Measurements from ENCODE around the gene RET. TPM values are rescaled to one million over a fixed set of nuclear protein-coding genes. Genes with fewer than 3 reads are reported as not detected.
A peak's percentile ranks its signal among the peaks of the same experiment; 100 is the strongest.

The RET gene
- total and polyA plus RNA-seq, 2 of the 13 experiments (the other 11 are each of a cell fraction or from before 2014, with no cell fraction given): 0.02 TPM; not detected in 1

DNA sequence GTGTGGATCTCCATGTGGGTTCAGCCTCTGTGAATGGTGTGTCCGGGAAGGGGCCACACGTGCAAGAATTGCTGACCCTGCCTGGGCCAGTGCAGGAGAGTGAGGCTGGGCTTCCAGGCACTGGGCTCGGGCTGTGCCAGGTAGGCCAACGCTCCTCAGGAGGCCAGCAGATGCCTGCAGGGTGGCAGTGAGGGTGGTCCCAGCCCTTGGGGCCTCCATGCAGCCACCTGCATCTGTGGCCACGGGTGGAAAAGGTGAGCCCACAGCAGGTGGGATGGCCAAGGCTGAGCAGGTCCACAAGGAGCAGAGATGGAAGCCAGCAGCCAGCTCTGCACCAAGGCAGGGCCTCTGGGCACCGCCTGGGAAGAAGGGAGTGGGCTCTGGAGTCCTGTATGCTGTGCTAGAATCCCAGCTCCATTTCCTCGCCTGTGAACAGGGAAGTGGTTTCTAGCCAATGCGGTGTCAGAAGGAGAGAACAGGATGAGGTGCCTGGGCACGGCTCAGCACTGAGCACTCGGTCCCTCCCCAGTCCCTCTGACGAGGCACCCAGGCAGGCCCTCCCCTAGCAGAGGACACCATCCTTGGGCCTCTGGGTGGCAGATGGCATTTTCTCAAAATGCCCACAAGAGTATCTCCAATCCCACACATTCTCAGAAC lies 31.1 kb upstream of the RET start (continued):
- TF ChIP-seq ZNF879 (CRISPR knock-in tag; IDR thresholded peaks at IDR 0.05) (no peak), ZNF598 (CRISPR knock-in tag; IDR thresholded peaks at IDR 0.05; ENCODE audit: borderline replicate concordance) (no peak), ZNF121 (CRISPR knock-in tag; IDR thresholded peaks at IDR 0.05) (no peak), IKZF4 (CRISPR knock-in tag; IDR thresholded peaks at IDR 0.05; ENCODE audit: borderline replicate concordance, low read depth, not compliant biosample characterization) (no peak)

DNA sequence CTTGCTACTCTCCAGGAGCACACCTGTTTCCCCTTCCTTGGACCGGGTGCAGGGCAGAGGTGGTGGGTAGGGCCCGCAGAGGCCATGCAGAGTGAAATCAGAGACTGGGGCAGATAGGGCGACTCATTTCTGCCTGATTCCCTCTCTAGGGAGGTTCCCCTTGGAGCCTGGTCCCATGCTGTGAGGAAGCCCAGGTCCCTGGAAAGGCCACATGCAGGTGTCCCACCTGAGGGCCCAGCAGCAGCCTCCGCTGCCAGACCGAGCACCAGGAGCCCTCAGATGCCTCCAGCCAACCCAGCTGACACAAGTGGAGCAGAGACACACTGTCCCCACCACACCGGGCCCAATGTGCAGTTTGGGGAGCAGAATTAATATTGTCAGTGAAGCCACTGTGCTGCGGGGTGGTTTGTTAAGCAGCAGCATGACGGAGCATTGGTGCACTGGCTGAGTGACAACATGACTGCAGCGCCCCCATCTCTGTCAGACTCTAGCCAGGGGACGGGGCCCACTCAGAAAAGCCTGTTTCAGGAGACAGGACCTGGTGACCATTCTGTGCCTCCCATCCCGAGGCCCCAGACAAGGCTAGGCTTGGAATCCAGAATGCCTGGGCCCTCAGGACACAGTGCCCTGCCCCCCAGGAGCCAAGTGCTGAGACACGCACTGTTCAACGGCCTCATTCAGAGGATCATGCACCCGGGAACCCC lies 30.4 kb upstream of the RET start:
- peaks cover 6 to 21% of the 10 kb centered on the region in 2 experiments; a peak in 3 of 5 replicates for H3K27me3 ChIP-seq (ENCODE audit: control insufficient read depth in 1 of 2, insufficient read depth in 2 of 2, low read length in 2 of 2)
- peak; percentile 40; the same call in 2 of the 3 replicates for ATAC-seq
- DNase-seq (ENCODE audit: low spot score): no peak
- in situ Hi-C loops (cut with HindIII; ENCODE audit: extremely low pct_ligation_motif_present, low pct_unique_long_range_greater_than_20kb): no loop called here
- no TSS peak for BruUV-seq (replicated peaks)
- H3K9me3 ChIP-seq (ENCODE audit: low read length): no peaks in the 10 kb centered on the region
- H3K4me3 ChIP-seq (replicated peaks in 1 of 3; ENCODE audit: insufficient read depth in 1 of 3, low read depth in 2 of 3, low read length in 3 of 3): no peak overlapping the region
- no peaks in the 10 kb centered on the region for H4K20me1 ChIP-seq (ENCODE audit: insufficient read depth, low read length)
- ChIA-PET CTCF (ENCODE audit: low intra/inter-chr PET ratio, low total read pairs) (no interaction called here), POLR2A (no interaction called here)
- H3K9ac ChIP-seq (ENCODE audit: insufficient read depth, low read depth, low read length): no peak overlapping the region
- no peak overlapping the region for H3K4me2 ChIP-seq (ENCODE audit: low read depth, low read length)
- H3K79me2 ChIP-seq (ENCODE audit: insufficient read depth, low read length): no peaks in the 10 kb centered on the region
- no peaks in the 10 kb centered on the region for H3K4me1 ChIP-seq (ENCODE audit: insufficient read depth, low read length)
- no peak for FAIRE-seq
- no peaks in the 10 kb centered on the region for H3K36me3 ChIP-seq (replicated peaks in 1 of 2; ENCODE audit: control insufficient read depth in 1 of 2, insufficient read depth in 2 of 2, low read length in 2 of 2)
- H3K27ac ChIP-seq (ENCODE audit: extremely low read length, insufficient read depth, low read length): no peak overlapping the region
- 7% methylated on average over 3 of the region's 14 CpGs for WGBS (ENCODE audit: low lambda C conversion rate)
- no peak overlapping the region for H2AFZ ChIP-seq (ENCODE audit: low read length)
- intact Hi-C loops (cut with micrococcal nuclease; ENCODE audit: unreplicated experiment): no loop called here
- TF ChIP-seq AGO2 (optimal IDR thresholded peaks at IDR 0.05; ENCODE audit: low read depth, low read length) (no peak), ZNF564 (CRISPR knock-in tag; IDR thresholded peaks at IDR 0.05) (no peak), ZBTB46 (CRISPR knock-in tag; IDR thresholded peaks at IDR 0.05; ENCODE audit: borderline replicate concordance) (no peak), HNF4A (CRISPR knock-in tag; IDR thresholded peaks at IDR 0.05) (no peak), HNF4G (IDR thresholded peaks at IDR 0.05; ENCODE audit: borderline replicate concordance, low read depth, low read length) (no peak), HNF4G (CRISPR knock-in tag; IDR thresholded peaks at IDR 0.05; ENCODE audit: borderline replicate concordance, low read depth) (no peak), ZFP41 (CRISPR knock-in tag; IDR thresholded peaks at IDR 0.05; ENCODE audit: borderline replicate concordance) (no peak), ZGPAT (CRISPR knock-in tag; IDR thresholded peaks at IDR 0.05) (no peak), MYPOP (CRISPR knock-in tag; IDR thresholded peaks at IDR 0.05) (no peak), ZNF589 (CRISPR knock-in tag; conservative IDR thresholded peaks at IDR 0.05) (no peak), SALL1 (CRISPR knock-in tag; IDR thresholded peaks at IDR 0.05) (no peak)
- TF ChIP-seq, protein P1, sequence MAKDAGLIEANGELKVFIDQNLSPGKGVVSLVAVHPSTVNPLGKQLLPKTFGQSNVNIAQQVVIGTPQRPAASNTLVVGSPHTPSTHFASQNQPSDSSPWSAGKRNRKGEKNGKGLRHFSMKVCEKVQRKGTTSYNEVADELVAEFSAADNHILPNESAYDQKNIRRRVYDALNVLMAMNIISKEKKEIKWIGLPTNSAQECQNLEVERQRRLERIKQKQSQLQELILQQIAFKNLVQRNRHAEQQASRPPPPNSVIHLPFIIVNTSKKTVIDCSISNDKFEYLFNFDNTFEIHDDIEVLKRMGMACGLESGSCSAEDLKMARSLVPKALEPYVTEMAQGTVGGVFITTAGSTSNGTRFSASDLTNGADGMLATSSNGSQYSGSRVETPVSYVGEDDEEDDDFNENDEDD (CRISPR knock-in tag; IDR thresholded peaks at IDR 0.05; ENCODE audit: borderline replicate concordance): no peak

Data from HepG2 (cell line).